EL (cell line): ENCODE data around the gene INAFM2.

Source experiments
- DNase-seq: peaks from one replicate; pipeline ENCODE4 v3.0.0-alpha.2; 2016

Gene INAFM2

DNA sequence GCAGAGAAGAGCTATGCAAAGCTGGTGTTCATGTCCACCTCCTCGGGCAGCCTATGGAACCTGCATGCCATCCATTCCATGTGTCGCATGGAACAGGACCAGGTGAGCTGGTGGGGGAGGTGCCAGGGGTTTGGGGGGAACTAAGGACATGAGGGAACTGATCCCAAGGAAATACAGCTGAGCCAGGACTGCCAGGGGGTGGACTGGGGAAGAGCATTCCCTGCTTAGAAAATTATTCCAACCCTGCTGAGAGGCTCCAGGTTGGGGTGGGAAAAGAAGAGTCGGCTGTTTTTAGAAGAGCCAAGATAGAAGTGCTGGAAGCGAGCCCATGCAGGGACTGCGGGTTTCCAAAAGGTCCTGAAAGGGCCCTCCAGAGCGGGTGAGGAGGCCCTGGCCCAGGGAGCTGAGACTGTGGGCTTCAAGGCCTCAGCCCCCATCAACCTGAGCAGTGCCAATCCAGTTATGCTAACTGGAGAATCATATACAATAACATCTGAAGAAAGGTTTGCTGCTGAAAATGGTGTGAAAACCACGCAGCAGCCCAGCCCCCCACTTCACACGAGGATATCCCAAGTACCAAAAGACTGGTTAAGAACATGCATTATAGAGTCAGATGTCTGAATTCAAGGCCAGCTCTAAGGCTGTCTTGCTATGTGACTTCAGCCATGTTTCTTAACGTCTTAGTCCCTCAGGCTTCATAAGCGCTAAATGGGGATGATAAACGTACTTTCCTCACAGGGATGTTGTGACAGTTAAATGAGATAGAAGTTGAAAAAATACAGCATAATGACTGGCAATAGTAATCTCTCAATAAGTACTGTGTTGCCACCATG, 42.3 kb downstream of the INAFM2 start:
- DNase-seq: no peak

DNA sequence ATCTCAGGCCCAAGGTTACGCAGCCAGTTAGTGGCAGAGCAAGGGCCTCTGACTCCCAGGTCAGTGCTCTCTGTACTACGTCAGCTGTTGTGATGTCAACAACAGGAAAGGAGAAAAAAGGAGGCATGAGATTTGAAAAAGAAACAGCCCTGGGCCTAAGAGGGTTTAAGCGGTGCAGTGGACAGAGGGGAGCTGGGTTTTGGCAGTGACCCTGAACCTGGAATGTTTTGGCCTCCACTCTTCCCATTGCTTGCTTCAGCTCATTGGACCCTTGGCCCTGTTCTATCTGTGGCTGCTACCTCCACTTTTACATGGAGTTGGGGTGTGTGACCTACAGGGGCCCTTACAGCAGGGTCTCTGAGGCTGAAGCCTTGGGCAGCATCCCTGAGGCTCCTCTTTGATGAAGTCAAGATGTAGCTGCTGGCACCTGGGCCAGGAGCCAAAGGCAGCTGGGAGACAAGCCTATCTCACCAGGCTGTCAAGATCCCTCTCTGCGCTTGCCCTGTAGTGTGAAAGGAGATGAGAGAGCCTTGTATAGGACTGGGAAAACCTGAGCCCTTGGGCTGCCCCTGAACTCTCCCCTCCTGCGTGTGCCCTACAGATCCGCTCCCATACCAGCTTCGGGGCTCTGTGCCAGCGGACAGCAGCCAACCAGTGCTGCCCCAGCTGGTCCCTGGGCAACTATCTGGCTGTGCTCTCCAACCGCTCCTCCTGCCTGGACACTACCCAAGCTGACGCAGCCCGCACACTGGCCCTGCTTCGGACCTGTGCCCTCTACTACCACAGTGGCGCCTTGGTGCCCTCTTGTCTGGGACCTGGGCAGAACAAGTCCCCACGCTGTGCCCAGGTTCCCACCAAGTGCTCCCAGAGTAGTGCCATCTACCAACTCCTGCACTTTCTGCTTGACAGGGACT, 43.2 kb downstream of the INAFM2 start:
- DNase-seq: no peak

DNA sequence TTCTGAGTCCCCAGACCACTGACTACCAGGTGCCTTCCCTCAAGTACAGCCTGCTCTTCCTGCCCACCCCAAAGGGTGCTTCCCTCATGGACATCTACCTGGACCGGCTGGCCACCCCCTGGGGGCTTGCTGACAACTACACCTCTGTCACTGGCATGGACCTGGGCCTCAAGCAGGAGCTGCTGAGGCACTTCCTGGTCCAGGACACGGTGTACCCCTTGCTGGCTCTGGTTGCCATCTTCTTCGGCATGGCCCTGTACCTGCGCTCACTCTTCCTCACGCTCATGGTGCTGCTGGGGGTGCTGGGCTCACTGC, 43.8 kb downstream of the INAFM2 start:
- DNase-seq: no peak

DNA sequence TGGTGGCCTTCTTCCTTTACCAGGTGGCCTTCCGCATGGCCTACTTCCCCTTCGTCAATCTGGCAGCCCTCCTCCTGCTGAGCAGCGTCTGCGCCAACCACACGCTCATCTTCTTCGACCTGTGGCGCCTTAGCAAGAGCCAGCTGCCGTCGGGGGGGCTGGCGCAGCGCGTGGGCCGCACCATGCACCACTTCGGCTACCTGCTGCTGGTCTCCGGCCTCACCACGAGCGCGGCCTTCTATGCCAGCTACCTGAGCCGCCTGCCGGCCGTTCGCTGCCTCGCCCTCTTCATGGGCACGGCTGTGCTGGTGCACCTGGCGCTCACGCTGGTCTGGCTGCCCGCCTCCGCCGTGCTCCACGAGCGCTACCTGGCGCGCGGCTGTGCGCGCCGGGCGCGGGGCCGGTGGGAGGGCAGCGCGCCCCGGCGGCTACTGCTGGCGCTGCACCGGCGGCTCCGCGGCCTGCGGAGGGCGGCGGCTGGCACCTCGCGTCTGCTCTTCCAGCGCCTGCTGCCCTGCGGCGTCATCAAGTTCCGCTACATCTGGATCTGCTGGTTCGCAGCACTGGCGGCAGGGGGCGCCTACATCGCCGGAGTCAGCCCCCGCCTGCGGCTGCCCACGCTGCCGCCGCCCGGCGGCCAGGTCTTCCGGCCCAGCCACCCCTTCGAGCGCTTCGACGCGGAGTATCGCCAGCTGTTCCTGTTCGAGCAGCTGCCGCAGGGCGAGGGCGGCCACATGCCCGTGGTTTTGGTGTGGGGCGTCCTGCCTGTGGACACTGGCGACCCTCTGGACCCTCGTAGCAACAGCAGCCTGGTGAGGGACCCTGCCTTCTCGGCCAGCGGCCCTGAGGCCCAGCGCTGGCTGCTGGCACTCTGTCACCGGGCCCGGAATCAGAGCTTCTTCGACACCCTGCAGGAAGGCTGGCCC, 44.5 kb downstream of the INAFM2 start:
- DNase-seq: peak; percentile 92

DNA sequence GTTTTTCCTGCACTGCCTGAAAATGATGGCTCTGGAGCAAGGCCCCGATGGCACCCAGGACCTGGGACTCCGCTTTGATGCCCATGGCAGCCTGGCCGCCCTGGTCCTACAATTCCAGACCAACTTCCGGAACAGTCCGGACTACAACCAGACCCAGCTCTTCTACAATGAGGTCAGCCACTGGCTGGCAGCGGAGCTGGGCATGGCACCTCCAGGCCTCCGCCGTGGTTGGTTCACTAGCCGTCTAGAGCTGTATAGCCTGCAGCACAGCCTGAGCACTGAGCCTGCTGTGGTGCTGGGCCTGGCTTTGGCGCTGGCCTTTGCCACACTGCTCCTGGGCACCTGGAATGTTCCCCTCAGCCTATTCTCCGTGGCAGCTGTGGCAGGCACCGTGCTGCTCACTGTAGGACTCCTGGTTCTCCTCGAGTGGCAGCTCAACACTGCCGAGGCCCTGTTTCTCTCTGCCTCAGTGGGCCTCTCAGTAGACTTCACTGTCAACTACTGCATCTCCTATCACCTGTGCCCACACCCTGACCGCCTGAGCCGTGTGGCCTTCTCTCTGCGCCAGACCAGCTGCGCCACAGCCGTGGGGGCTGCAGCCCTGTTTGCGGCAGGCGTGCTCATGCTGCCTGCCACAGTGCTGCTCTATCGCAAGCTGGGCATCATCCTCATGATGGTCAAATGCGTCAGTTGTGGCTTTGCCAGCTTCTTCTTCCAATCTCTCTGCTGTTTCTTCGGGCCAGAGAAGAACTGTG, 45.4 kb downstream of the INAFM2 start:
- no peak for DNase-seq

DNA sequence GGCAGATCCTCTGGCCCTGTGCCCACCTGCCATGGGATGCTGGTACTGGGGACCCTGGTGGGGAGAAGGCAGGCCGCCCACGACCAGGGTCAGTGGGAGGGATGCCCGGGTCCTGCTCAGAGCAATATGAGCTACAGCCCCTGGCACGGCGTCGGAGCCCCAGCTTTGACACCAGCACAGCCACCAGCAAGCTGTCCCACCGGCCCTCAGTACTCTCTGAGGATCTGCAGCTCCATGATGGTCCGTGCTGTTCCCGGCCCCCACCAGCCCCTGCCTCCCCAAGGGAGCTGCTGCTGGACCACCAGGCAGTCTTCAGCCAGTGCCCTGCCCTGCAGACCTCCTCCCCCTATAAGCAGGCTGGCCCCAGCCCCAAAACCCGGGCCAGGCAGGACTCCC, 46.0 kb downstream of the INAFM2 start:
- no peak for DNase-seq

DNA sequence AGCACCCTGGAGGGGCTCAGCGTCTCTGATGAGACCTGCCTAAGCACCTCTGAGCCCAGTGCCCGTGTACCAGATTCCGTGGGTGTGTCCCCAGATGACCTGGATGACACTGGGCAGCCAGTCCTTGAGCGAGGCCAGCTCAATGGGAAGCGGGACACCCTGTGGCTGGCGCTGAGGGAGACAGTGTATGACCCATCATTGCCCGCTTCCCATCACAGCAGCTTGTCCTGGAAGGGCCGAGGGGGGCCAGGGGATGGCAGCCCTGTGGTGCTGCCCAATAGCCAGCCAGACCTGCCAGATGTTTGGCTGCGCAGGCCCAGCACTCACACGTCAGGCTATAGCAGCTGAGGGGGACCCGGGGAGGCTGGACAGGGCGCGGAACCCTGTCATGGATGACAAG, 46.5 kb downstream of the INAFM2 start:
- no peak for DNase-seq

DNA sequence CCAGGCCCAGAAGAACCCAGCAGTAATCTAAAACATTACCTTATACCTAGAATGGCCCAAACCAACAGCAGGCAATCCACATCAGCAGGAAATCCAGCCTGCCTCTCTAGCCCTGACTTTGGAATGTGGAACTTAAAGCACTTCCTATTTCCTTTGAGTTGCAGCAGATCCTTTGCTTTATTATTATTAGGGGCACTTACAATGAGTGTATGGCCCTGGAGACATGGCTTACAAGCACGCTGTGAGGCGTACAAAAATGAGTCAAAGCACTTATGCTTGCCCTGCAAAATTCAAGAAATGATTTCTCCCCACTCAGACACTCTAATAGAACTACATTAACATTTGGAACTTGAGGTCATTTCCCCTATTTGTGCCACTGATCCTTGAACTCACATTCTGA, 49.5 kb downstream of the INAFM2 start:
- peak; percentile 22 for DNase-seq
